ENCODE data around the gene PELI1. TPM values are rescaled to one million over a fixed set of nuclear protein-coding genes. Genes with fewer than 3 reads are reported as not detected.

Gene PELI1
- total RNA-seq, 2 experiments from 2014 or later = 257 to 274 TPM

GRCh38 chr2:64086347-64087082, 57.7 kb downstream of the PELI1 start:
- DNase-seq (no peak), ATAC-seq (ENCODE audit: poor library complexity) (no peak)
- no peak overlapping the region for H3K27ac ChIP-seq (ENCODE audit: low read depth in 1 of 2, low read length in 2 of 2)
- no peak overlapping the region for H3K4me3 ChIP-seq (ENCODE audit: low read length)
- no peaks in the 10 kb centered on the region for H3K9me3 Mint-ChIP-seq
- intact Hi-C loops (cut with DNase I, micrococcal nuclease) = no loop called here
- H3K36me3 Mint-ChIP-seq (ENCODE audit: low read depth) = peaks cover 6% of the 10 kb centered on the region
- no peak overlapping the region for H3K27ac Mint-ChIP-seq
- H3K27me3 Mint-ChIP-seq = no peaks in the 10 kb centered on the region
- no peaks in the 10 kb centered on the region for H3K36me3 ChIP-seq (ENCODE audit: insufficient read depth, low read length)
- no peaks in the 10 kb centered on the region for H3K9me3 ChIP-seq (ENCODE audit: control insufficient read depth in 1 of 2, insufficient read depth in 1 of 2, low read length in 2 of 2)
- no peaks in the 10 kb centered on the region for H3K27me3 ChIP-seq (ENCODE audit: control insufficient read depth in 1 of 2, insufficient read depth in 2 of 2, low read length in 2 of 2)
- H3K4me1 Mint-ChIP-seq (ENCODE audit: low read depth) = no peaks in the 10 kb centered on the region
- no peak overlapping the region for H3K4me3 Mint-ChIP-seq
- CTCF ChIA-PET = no interaction called here
- H3K4me1 ChIP-seq (ENCODE audit: insufficient read depth, low read length) = no peaks in the 10 kb centered on the region
- no peak for TF ChIP-seq CTCF (IDR thresholded peaks at IDR 0.05)
- POLR2A ChIA-PET = no interaction called here

GRCh38 chr2:64085936-64086335, 58.3 kb downstream of the PELI1 start:
- Histone ChIP-seq H3K4me1 (ENCODE audit: insufficient read depth, low read length) (no peaks in the 10 kb centered on the region), H3K27me3 (ENCODE audit: control insufficient read depth in 1 of 2, insufficient read depth in 2 of 2, low read length in 2 of 2) (no peaks in the 10 kb centered on the region), H3K36me3 (ENCODE audit: insufficient read depth, low read length) (no peaks in the 10 kb centered on the region), H3K9me3 (ENCODE audit: control insufficient read depth in 1 of 2, insufficient read depth in 1 of 2, low read length in 2 of 2) (no peaks in the 10 kb centered on the region), H3K4me3 (ENCODE audit: low read length) (no peak overlapping the region), H3K27ac (ENCODE audit: low read depth in 1 of 2, low read length in 2 of 2) (no peak overlapping the region)
- POLR2A ChIA-PET = no interaction called here
- Mint-ChIP-seq H3K4me1 (ENCODE audit: low read depth) (no peaks in the 10 kb centered on the region), H3K9me3 (no peaks in the 10 kb centered on the region), H3K27ac (no peak overlapping the region), H3K27me3 (no peaks in the 10 kb centered on the region), H3K36me3 (ENCODE audit: low read depth) (peaks cover under 1% of the 10 kb centered on the region), H3K4me3 (no peak overlapping the region)
- CTCF ChIA-PET = interaction anchor here (0.9 kb wide), 1 partner anchor 33 kb away, joined by 3 read pairs; no protein-coding TSS in a partner anchor
- DNase-seq (no peak), ATAC-seq (ENCODE audit: poor library complexity) (no peak)
- intact Hi-C loops (cut with DNase I, micrococcal nuclease) = no loop called here
- no peak for TF ChIP-seq CTCF (IDR thresholded peaks at IDR 0.05)

DNA sequence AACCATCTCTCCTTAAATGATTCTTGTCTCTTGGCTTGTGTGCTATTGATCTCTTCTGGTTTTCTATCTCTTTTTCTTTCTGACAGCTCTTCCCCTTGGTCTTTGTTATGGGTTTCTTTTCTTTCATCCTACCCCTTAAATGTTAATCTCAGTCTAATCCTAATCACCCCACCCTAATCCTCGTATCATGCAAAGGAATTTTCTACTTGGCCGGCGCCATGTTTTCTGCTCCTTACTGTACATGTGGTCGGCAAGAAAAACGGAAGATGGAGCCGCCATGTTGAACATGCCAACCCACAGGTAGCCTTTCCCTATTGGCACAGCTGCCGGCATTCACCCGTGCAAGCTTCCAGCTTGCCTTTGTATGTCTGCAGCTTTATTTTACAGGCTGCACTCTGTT, 63.2 kb downstream of the PELI1 start:
- ATAC-seq (ENCODE audit: poor library complexity) (no peak), DNase-seq (no peak)
- no peaks in the 10 kb centered on the region for H3K27me3 ChIP-seq (ENCODE audit: control insufficient read depth in 1 of 2, insufficient read depth in 2 of 2, low read length in 2 of 2)
- no peaks in the 10 kb centered on the region for H3K36me3 ChIP-seq (ENCODE audit: insufficient read depth, low read length)
- no peaks in the 10 kb centered on the region for H3K27me3 Mint-ChIP-seq
- H3K4me3 Mint-ChIP-seq = no peak overlapping the region
- H3K27ac Mint-ChIP-seq = no peak overlapping the region
- ChIA-PET CTCF (interaction anchor here (1.1 kb wide), 1 partner anchor 27 kb away, joined by 3 read pairs; no protein-coding TSS in a partner anchor), POLR2A (no interaction called here)
- TF ChIP-seq CTCF (IDR thresholded peaks at IDR 0.05) = no peak
- H3K4me1 Mint-ChIP-seq (ENCODE audit: low read depth) = no peaks in the 10 kb centered on the region
- no peaks in the 10 kb centered on the region for H3K4me1 ChIP-seq (ENCODE audit: insufficient read depth, low read length)
- H3K4me3 ChIP-seq (ENCODE audit: low read length) = no peak overlapping the region
- H3K9me3 ChIP-seq (ENCODE audit: control insufficient read depth in 1 of 2, insufficient read depth in 1 of 2, low read length in 2 of 2) = no peaks in the 10 kb centered on the region
- H3K36me3 Mint-ChIP-seq (ENCODE audit: low read depth) = no peaks in the 10 kb centered on the region
- H3K27ac ChIP-seq (ENCODE audit: low read depth in 1 of 2, low read length in 2 of 2) = no peak overlapping the region
- intact Hi-C loops (cut with DNase I, micrococcal nuclease) = no loop called here
- no peaks in the 10 kb centered on the region for H3K9me3 Mint-ChIP-seq
